ENCODE data around the gene ZNF428.
"Not testable (repeated sequence)": the region's sequence is repeated elsewhere in the genome, so short reads cannot be mapped to it uniquely, and the experiment has no call there.

- not testable (repeated sequence) for TF ChIP-seq CTCF, POLR2A, POLR2AphosphoS5 (IDR thresholded peaks at IDR 0.05)
These were observed 19.1 kb downstream of the ZNF428 start for GRCh38 chr19:43600326-43600725.

All from gastroesophageal sphincter (tissue), 3 donors.